Calu3 (cell line): Measurements from ENCODE around the gene OGDHL. TPM values are rescaled to one million over a fixed set of nuclear protein-coding genes. Genes with fewer than 3 reads are reported as not detected.

Source experiments
- BruUV-seq: library from RNA; stranded (reverse); fragments of 400-500 nt; replicated peaks from 2 replicates; lab custom pipeline; 2021; lab: Mats Ljungman, UMichigan
- CTCF ChIA-PET: fragments of 300-600 bp; sonication (Branson Sonifier 250); formaldehyde crosslinking; loops from one replicate; lab custom pipeline; 2022; ENCODE audit warnings: antibody characterized with exemption; lab: Charles Lee
- DNase-seq: peaks from one replicate; pipeline ENCODE4 v3.0.0; 2022
- H3K27ac Mint-ChIP-seq: one replicate; pipeline ENCODE4 v1.8.0; 2022; ENCODE audit warnings: mixed read lengths; ENCODE audit not compliant: unreplicated experiment
- H3K27me3 Mint-ChIP-seq: one replicate; pipeline ENCODE4 v1.8.0; 2022; ENCODE audit warnings: mixed read lengths; ENCODE audit not compliant: unreplicated experiment
- H3K36me3 Mint-ChIP-seq: one replicate; pipeline ENCODE4 v1.8.0; 2022; ENCODE audit warnings: mild to moderate bottlenecking, moderate library complexity, mixed read lengths; ENCODE audit not compliant: insufficient read depth, unreplicated experiment
- H3K4me1 Mint-ChIP-seq: one replicate; pipeline ENCODE4 v1.8.0; 2022; ENCODE audit warnings: mild to moderate bottlenecking, low read depth, mixed read lengths; ENCODE audit not compliant: unreplicated experiment
- H3K4me3 Mint-ChIP-seq: one replicate; pipeline ENCODE4 v1.8.0; 2022; ENCODE audit warnings: mild to moderate bottlenecking, low read depth, moderate library complexity, mixed read lengths; ENCODE audit not compliant: unreplicated experiment
- H3K9me3 Mint-ChIP-seq: one replicate; pipeline ENCODE4 v1.8.0; 2022; ENCODE audit warnings: low read depth, mixed read lengths; ENCODE audit not compliant: unreplicated experiment
- CTCF ChIP-seq: fragments of 200-600 bp; IDR thresholded peaks from one replicate; pipeline ENCODE4 v1.8.0; 2022; ENCODE audit warnings: antibody characterized with exemption; ENCODE audit not compliant: unreplicated experiment
- intact Hi-C: fragments of 100-400 bp; cut with micrococcal nuclease; formaldehyde crosslinking; loops from one replicate; pipeline ENCODE4 v1.10.0; 2022; ENCODE audit not compliant: unreplicated experiment
- total RNA-seq: library from RNA; stranded (reverse); gene quantifications from 2 replicates; pipeline ENCODE4 v1.2.3, GENCODE V29; 2022

The OGDHL gene
- total RNA-seq, 1 experiment from 2014 or later, result 0.24 TPM

DNA sequence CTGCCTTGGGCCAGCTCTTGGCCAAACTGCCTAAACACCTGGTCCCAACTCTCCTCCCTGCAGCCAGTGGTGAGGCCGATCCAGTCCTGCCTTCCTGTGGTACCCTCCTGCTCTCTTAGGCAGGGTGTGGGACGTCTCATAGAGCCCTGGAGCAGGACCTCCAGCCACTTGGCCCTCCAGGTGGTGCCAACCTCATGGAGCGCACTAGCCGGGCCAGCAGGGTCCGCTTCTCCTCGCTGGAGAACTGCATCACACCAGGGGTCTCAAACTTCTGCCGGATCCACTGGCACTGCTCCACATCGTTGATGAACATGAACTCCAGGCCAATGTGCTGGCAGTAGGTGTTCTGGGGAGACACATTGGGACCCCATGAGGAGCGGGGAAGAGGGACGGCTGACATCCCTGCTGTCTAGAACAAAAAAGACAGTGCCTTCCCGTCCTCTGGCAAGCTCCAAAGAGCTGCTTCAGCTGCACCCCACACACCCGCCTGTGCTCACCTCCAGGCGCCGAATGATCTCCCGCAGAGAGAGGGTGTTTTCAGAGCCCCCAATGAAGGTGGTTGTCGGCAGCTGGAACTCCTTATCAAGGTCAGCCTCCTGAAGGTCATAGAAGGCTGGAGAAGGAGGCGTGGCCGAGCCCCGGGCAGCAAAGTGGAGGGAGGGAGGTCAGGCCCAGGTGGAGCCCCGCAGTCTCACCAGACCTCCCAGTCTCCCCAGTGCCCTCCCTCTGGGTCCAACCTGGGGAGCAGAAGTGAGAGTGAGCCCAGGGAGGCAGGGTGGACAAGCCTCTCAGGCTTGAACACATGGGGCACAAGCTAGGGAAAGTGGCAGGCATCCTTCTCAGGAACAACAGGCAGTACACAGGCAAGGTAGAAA, 10.2 kb downstream of the OGDHL start:
- intact Hi-C loops, result no loop called here
- Mint-ChIP-seq H3K4me3 (no peak overlapping the region), H3K27me3 (peaks cover 82% of the 10 kb centered on the region), H3K27ac (no peak overlapping the region), H3K9me3 (no peaks in the 10 kb centered on the region), H3K4me1 (no peaks in the 10 kb centered on the region), H3K36me3 (no peaks in the 10 kb centered on the region)
- TF ChIP-seq CTCF, result no peak
- CTCF ChIA-PET, result no interaction called here
- no TSS peak for BruUV-seq
- DNase-seq, result no peak

- no peaks in the 10 kb centered on the region for H3K4me1 Mint-ChIP-seq
Measured at GRCh38 chr10:49751216-49751615, 10.9 kb downstream of the OGDHL start.

DNA sequence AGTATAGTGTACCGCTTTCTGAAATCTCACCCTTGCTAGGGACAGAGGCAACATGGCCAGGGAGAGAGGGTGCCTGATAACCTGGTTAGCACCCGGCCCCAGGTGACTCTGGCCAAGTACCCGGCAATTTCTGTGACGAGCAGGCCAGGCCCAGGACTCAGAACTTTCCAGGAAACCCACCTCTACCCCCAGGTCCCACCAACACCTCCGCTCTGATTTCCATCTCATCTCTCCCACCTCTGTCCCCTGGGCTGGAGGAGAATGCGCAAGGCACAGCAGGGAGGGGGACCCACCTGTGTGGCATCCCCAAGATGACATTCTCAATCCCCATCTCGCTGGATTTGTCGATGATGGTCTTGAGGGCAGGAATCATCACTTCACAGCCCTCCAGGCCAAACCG, 11.6 kb downstream of the OGDHL start:
- CTCF ChIA-PET, result no interaction called here
- Mint-ChIP-seq H3K27me3 (peaks cover 69% of the 10 kb centered on the region), H3K27ac (no peak overlapping the region), H3K4me3 (no peak overlapping the region), H3K4me1 (no peaks in the 10 kb centered on the region), H3K9me3 (no peaks in the 10 kb centered on the region), H3K36me3 (no peaks in the 10 kb centered on the region)
- no TSS peak for BruUV-seq
- DNase-seq, result no peak
- intact Hi-C loops, result no loop called here
- no peak for TF ChIP-seq CTCF

More at GRCh38 chr10:49751216-49751615, 10.9 kb downstream of the OGDHL start:
- BruUV-seq, result no TSS peak
- DNase-seq, result no peak
- intact Hi-C loops, result no loop called here
- Mint-ChIP-seq H3K9me3 (no peaks in the 10 kb centered on the region), H3K36me3 (no peaks in the 10 kb centered on the region), H3K27ac (no peak overlapping the region), H3K4me3 (no peak overlapping the region), H3K27me3 (peaks cover 76% of the 10 kb centered on the region)
- CTCF ChIA-PET, result no interaction called here
- TF ChIP-seq CTCF, result no peak

GRCh38 chr10:49749556-49750491, 12.3 kb downstream of the OGDHL start:
- no peak for DNase-seq

More at GRCh38 chr10:49749556-49750491, 12.3 kb downstream of the OGDHL start:
- BruUV-seq, result no TSS peak
- Mint-ChIP-seq H3K27ac (no peak overlapping the region), H3K27me3 (peaks cover 62% of the 10 kb centered on the region), H3K4me1 (no peaks in the 10 kb centered on the region), H3K4me3 (no peak overlapping the region), H3K36me3 (no peaks in the 10 kb centered on the region), H3K9me3 (no peaks in the 10 kb centered on the region)
- CTCF ChIA-PET, result no interaction called here
- intact Hi-C loops, result no loop called here
- no peak for TF ChIP-seq CTCF
